HG02759 (cell line): ENCODE data around the gene CCDC68.

Experiments used
- ATAC-seq: cut with Tn5 transposase; IDR thresholded peaks from one replicate; pipeline ENCODE4 v1.9.1; 2021; ENCODE audit warnings: mild to moderate bottlenecking, moderate library complexity; ENCODE audit not compliant: unreplicated experiment

The CCDC68 gene

GRCh38 chr18:54961868-54962267 lies 2.6 kb upstream of the CCDC68 start:
- no peak for ATAC-seq

GRCh38 chr18:54961016-54961423 lies 1.8 kb upstream of the CCDC68 start:
- ATAC-seq = no peak

DNA sequence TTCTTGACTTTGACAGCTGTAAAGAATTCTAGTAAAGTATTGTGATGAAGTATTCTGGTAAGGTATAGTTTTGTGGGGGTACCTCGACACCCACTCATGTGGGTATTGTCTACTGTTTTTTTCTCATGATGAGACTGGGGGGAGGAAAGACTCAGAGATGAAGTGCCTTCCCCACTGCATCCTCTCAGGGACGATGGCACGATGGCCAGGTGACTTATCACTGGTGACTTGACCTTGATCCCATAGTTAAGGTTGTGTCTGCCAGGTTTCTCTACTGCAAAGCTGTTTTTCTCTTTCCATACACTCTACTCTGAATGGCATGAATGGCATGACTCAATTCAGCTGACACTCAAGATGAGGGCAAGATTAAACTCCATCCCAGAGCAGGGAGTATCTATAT lies 936 bp upstream of the CCDC68 start:
- no peak for ATAC-seq

GRCh38 chr18:54957996-54958395 lies 1.3 kb downstream of the CCDC68 start:
- ATAC-seq = no peak

- no peak for ATAC-seq
Measured at GRCh38 chr18:54957296-54957832, 1.9 kb downstream of the CCDC68 start.

- ATAC-seq = no peak
Measured at GRCh38 chr18:54956506-54956905, 2.8 kb downstream of the CCDC68 start.

DNA sequence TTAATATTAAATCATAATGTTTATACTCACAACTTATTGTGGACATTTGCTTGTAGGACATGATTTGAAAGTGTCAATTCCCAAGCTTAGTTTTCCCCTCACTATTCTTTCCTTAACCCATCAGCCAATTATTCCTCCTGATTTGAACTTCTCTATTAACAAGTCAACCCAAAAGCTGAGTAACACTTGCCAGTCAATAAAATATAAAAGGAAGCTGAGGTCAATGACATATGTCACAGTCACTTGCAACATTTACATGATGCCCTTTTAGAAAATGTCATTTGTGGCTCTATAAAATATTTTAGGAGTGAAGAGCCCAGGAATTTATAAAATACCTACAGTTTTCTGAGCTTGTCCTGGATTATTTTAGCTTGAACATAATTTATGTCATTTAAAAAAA lies 7.2 kb downstream of the CCDC68 start:
- no peak for ATAC-seq

GRCh38 chr18:54950221-54950620 lies 9.0 kb downstream of the CCDC68 start:
- ATAC-seq = no peak

- ATAC-seq = no peak
Measured at GRCh38 chr18:54949588-54949987, 9.7 kb downstream of the CCDC68 start.

- ATAC-seq = no peak
Measured at GRCh38 chr18:54948350-54948837, 10.9 kb downstream of the CCDC68 start.

DNA sequence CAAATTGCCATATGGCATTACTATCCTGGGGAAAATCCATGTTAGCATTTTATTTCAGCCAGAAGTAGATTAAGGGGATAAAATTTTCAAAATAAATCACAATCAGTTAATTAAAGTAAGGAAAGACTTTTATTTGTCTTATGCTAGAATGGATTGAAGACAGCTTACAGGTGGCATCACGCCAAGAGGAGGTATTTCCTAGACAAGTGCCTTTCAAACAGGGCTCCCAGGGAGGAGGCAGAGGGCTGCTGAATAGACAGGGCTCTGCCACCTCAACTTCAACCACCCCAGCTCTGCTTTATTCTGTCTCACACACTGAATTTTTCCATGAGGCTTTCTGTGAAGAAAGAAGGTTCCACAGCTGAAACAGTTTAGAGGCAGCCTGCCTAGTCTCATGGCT lies 12.2 kb downstream of the CCDC68 start:
- ATAC-seq = no peak

DNA sequence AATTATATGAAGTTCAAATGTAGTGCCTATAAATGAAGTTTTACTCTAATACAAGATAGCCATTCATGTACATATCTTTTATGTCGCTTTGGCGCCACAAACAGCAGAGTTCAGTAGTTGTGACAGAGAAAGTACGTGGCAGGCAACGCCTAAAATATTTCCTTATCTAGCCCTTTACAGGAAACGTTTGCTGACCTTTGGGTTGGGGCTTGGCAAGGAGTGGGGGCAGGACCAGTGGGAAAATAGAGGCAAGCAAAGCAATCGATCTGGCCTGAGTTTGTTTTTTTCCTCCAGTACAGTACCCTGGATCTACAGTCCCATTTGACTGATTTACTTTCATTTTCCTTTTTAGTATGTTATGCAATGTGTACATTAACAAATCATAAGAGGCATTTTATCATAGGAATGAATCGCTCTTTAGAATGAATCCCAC lies 13.1 kb downstream of the CCDC68 start:
- ATAC-seq = peak; percentile 72

GRCh38 chr18:54945576-54946125 lies 13.6 kb downstream of the CCDC68 start:
- ATAC-seq = no peak

- ATAC-seq = no peak
Measured at GRCh38 chr18:54942569-54942968, 16.7 kb downstream of the CCDC68 start.

- ATAC-seq = no peak
Measured at GRCh38 chr18:54942144-54942543, 17.1 kb downstream of the CCDC68 start.

DNA sequence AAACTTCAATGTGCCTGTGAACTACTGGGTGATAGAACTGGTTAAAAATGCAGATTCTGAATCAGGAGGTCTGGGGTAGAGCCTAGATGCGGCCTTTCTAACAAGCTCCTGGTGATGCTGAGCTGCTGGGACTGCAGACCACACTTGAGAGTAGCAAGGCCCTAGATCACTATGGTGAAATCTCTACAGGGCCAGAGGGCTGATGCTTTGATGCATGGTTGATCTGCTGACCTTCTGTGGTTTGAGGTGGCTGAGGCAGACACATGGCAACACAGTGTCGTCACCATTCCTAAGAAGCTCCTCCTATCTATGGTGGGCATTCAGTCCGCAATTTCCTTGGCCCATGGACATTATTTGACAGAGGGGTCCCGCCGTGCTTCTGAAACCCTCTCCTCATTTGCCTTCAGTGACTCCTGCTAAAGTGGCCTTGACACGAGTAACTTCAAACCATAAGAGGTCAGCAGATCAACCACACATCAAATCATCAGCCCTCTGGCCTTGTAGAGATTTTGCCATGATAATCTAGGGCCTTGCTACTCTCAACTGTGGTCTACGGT lies 19.8 kb downstream of the CCDC68 start:
- no peak for ATAC-seq

GRCh38 chr18:54938506-54938905 lies 20.8 kb downstream of the CCDC68 start:
- no peak for ATAC-seq

- no peak for ATAC-seq
Measured at GRCh38 chr18:54932472-54932871, 26.8 kb downstream of the CCDC68 start.

- no peak for ATAC-seq
Measured at GRCh38 chr18:54931152-54931551, 28.1 kb downstream of the CCDC68 start.

- ATAC-seq = no peak
Measured at GRCh38 chr18:54928236-54928635, 31.0 kb downstream of the CCDC68 start.

DNA sequence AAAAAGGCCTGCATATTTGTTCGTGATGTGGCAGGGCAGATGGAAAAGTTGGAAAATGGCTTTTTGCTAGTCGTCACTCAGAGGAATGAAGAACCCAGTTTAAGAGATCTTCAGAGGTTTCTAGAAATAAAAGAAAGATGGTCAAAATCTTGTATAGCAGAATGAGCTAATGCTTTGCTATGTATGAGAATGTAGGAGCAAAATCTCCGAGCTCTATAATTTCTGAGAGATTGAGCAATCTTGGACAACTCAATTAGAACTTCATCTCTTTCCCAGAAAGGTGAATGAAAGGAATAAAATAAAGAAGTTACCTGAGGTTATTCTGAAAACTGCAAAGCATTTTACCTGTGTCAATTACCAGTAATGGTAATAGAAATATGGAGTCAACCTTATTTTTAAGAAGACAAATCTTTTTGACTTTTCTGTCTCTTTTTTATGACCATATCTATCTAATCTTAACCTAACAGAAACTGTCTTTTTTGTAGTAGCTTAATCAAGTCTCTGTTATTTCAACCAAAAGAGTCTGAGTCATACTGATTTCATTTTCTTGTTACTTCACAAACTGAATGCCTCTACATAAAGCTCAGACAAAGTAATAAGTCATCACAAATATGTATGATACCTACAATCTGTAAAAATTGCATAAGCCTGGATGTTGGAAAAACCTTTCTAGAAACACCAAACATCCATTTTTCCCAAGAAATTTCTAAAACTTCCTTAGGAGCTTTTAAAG lies 32.5 kb downstream of the CCDC68 start:
- ATAC-seq = no peak

DNA sequence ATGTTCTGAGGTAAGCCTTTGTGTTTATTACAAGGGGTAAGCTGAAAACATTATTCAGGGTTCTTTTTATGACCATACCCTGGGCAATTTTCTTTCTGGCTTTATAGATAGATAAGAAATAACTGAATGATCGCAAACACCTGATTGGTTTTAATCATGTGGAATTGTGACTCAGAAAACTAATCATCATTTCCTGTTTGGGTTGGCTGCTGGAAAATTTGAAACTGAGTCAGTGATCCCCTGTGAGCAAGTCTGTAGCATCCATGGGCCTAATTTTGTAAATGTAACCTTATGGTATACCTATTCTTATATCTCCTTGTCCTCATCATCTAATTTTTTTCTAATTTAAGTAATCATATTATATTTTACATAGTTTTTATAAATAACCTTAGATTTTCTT lies 34.3 kb downstream of the CCDC68 start:
- ATAC-seq = no peak
